Renal cortex interstitium (tissue), 11 donors: ENCODE data around the gene METTL2B. TPM values are rescaled to one million over a fixed set of nuclear protein-coding genes. Genes with fewer than 3 reads are reported as not detected.
"Not testable (repeated sequence)": the region's sequence is repeated elsewhere in the genome, so short reads cannot be mapped to it uniquely, and the experiment has no call there.

Source experiments
- DNase-seq, 11 donors: peaks; one replicate each; pipeline ENCODE4 v3.0.0-alpha.2; 2013; ENCODE audit warnings: low read depth in 9 of 11, low spot score in 4 of 11; ENCODE audit errors: extremely low read depth in 1 of 11
- polyA plus RNA-seq, 3 donors: library from polyadenylated mRNA; unstranded; fragments of 120-200 nt; gene quantifications; one replicate each; pipeline ENCODE4 v1.2.1, GENCODE V29; 2013; ENCODE audit not compliant: insufficient read length in 3 of 3

Gene METTL2B
- polyA plus RNA-seq, 3 donors, result 27.4 to 32.2 (median 29.1) TPM

DNA sequence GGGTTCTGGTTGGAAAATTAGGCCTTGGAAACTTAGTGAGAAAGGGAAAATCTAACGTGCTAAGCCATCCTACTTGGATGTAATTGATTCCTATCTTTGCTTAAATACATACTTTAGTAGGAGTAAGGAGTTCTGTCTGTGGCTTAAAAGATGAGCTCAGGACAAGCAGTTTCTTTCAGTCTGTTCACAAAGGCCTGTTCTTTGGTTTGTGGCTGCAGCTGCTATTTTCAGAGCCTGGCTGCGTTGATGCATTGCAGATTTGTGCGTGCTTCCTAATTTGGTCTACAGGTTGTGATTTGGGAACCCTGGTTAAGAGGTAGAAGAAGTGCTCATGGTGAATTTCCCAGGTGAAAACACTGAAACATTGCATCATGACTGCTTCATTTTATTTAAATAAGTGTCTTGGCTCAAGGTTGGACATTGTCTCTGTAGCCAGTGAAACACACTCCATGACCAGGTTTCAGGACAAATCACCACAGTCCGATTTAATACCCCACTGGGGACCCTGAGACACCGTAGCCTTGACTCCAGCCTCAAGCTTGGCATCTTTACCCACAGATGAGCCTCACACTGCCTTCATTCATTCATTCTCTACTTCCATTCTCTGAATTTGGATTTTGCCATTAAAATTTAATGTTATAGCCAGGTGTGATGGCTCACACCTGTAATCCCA lies 30.9 kb downstream of the METTL2B start:
- not testable (repeated sequence) for DNase-seq

DNA sequence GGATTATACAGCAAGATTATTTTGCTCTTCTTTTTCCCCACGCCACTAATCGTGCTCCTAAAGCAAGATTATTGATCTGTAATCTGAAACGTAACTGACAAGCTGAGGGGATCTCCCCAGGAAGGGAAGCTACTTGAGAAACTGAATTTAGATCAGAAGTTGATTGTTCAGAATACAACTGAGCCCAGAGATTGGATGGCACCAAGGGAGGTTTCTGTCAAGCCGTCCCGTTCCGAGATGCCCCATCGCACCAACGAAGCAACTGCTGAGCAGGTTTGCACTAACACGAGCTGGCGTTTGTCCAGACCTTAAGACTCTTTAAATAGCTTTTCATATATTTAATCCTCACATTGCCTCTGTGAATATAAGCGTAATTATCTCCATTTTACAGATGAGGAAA lies 35.1 kb downstream of the METTL2B start:
- DNase-seq, result not testable (repeated sequence)

DNA sequence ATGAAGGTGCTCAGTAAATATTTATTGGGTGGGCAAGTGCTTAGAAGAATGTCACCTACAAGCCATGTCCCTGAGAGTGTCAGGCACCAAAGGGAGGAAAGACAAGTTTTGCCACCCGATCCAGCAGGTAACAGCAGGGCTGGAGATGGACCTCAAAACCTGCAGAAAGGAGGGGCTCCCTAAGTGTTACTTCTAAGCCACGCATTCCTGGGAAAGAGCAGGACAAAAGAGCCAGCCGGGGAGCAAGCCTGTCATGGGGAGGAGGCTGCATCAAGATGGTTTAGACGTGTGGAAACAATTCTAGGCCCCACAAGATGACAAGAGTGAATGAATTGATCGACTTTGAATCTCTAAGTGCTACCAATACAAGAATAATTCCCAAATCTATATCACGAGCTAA lies 38.7 kb downstream of the METTL2B start:
- DNase-seq, result not testable (repeated sequence)

DNA sequence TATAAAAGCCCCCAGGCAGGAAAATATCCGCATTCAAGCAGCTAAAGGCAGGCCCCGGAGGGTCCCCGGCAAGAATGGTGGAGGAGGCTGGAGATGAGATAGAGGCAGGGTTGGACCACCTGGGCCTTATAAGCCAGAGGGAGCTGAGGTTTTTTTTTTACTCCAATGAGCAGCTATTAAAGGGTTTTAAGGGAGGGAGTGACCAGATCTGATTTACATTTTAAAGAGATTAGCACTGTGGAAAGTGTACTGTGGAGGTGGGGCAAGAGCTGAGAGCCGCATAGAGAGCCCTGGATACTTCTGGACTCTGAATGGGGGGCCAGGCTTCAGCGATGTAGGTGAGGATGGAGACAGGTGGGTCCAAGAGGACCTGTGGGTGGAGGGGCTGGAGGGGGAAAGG lies 40.5 kb downstream of the METTL2B start:
- not testable (repeated sequence) for DNase-seq

DNA sequence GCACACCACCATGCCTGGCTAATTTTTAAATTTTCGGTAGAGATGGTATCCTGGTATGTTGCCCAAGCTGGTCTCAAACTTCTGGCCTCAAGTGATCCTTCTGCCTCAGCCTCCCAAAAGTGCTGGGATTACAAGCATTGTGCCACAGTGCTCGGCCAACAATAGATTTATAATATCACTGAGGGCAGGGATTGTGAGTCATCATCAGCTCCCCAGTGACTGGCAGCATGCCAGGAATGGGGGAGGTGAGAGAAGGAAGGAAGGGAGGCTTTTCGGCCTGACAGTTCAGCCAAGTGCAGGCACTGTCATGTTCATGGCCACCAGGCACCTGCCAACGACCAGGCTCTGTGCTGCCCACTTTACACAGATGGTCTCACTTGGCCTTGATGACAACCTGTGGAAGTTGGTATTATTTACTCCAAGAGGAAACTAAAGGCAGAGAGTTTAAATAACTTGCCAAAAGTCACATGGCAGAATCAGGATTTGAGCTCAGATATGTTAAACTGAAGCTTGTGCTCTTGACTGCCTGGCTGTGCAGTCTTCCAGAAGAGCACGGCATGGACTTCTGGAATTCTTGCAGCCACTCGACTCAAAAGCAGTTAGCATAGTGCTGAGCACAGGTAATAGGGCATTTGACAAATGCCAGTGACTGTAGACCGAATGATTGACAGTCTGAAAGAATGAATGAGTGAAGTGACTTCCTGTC lies 46.8 kb downstream of the METTL2B start:
- not testable (repeated sequence) for DNase-seq

DNA sequence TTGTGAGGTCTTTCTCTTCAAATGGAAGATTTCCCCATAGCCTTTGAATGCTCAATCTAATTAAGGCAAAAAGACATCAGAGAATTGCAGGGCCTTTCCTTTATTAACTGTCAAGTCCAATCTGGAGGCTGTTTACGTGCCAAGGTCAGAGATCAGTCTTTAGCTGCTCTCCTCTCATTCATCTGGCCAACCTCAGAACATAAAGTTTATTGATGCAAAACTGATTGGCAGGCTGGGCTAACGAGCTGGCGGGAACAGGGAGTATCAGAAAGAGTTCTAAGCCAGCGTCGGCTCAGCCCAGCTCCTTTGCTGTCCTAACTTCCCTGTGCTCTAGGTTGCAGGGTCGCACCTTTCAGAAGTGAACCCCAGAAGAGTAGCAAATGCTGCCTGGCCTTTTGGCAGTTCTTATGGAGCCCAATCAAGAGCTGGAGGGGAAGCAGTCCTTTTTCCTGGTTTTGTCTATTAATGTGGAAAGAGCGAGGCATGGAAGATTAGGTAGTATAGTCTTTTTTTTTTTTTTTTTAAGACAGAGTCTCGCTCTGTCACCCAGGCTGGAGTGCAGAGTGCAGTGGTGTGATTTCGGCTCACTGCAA lies 47.5 kb downstream of the METTL2B start:
- DNase-seq, result not testable (repeated sequence)

DNA sequence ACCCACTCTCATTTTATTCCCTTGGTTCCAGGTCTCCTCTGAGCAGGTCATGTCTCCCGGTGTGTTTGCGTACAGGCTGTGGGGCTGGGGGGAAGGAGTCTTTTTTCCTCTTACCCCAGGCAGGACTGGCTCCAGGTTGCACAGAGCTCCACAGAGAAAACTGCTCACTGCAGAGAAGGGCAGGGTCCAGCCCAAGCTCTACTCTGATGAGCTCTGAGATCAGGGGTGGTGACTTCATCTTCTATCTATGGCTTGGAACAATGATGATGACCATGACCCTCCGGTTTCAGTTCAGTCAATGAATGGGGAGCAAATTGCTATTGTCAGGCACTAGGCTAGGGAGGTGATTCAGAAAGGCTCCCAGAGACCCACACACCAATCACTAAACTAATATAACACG lies 49.0 kb downstream of the METTL2B start:
- DNase-seq, result not testable (repeated sequence)

DNA sequence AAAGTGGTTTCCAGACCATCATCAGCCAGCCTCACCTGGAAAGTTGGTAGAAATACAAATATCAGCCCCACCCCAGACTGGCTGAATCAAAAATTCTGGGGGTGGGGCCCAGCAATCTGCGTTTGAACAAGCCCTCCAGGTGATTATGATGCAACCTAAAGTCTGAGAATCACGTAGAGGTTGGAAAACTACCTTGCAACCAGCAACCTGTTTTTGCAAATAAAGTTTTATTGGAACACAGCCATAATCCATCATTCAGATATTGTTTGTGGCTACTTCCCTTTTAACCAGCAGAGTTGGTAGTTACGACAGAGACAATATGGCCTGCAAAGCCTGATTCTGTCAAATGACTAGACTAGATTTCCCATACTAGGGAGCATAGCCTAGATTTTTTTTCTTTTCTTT lies 49.5 kb downstream of the METTL2B start:
- not testable (repeated sequence) for DNase-seq

DNA sequence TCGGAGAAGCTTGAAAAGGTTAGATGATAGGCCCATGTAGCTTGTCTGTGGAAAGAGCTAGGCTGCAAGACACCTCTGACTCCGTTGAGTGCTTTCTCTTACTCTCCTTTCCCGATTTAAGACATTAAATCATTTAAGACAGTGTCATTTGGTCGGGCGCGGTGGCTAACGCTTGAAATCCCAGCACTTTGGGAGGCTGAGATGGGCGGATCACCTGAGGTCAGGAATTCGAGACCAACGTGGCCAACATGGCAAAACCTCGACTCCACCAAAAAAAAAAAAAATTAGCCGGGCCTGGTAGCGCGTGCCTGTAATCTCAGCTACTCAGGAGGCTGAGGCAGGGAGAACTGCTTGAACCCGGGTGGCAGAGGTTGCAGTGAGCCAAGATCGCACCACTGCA lies 52.6 kb downstream of the METTL2B start:
- not testable (repeated sequence) for DNase-seq

DNA sequence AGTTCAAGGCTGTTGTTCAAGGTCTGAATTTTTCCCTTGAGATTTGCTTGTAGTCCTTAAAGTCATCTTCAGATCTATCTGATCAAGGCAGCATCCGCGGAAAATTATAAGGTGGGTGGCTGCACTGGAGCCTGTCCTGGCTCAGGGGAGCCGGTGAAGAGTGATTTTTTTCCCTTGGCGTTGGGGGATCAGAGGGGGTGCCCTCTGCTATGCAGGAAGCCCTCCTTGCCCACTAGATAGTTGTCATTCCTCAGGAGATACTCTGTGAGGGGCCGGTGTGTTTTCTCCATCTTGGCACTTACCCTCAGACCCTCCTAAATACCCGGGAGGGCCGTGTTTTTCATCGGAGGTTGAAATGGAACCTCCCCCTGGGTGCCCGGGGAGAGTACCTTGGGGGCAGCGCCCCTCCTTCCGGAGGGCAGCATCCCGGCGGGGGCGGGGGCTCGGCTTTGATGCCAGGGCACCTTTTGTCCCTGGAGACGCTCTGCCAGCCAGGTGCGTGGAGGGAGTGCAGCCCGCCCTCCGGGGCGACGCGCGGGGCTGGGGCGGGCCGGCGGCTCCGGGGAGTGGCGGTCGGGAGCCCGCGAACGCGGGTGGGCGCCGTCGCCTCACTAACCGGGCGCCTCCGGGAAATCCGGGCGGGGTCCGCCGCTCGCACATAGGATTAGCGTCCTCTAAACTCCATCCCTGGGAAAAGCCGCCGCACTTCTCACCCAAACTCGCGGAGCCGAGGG lies 53.7 kb downstream of the METTL2B start:
- DNase-seq, result not testable (repeated sequence)

DNA sequence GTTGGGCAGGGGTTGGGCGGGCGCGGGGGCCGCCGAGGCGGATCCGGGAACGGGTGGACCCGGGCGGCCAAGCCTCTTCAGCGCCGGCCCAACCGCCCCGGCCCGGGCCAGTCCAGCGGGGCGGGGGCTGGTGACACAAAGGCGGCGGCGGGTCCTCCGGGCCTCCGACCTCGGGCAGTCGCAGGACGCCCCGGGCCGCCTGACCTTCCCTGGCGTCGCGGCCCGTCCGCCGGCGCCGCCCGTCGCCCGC lies 54.2 kb downstream of the METTL2B start:
- no peak for DNase-seq

DNA sequence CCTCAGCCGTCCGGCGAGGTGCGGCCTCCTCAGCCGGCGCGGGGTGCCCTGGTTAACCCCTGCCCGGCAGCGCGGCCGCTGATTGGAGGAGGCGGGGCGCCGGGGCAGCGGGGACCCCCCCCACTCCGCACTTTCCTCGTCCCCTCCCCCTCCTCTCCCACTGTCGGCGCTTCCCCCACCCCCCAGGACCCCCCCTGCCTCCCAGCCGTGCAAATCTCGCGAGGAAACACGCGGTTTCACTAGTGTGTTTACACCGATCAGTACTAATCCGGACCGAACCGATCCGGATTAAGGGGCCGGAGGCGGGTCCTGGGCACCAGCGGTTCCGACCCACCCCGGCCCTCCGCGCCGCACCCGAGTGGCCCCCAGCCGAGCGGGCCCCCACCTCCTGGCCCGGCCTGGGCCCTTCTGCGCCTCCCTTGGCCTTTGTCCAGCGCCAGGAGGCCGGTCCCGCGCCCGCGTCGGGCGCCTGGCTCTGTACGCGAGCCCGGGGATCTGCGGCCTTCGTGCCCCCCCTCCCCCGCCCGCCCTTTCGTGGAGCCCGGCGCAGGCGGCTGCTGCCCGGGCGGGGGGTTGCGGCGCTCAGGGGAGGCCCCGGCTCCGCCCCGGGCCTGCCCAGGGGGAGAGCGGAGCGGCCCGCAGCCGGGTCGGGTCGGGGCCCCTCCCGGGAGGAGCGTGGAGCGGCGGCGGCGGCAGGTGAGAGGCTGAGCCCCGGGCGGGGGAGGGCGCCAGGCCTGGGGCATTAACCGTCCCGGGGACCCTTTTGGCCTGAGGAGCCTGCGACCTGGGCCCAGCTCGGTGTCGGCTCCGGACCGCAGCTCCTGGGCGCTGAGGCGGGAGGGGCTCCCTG lies 54.8 kb downstream of the METTL2B start:
- peak in 9 of 11 donors; percentile 53 to 77 (median 70) for DNase-seq

DNA sequence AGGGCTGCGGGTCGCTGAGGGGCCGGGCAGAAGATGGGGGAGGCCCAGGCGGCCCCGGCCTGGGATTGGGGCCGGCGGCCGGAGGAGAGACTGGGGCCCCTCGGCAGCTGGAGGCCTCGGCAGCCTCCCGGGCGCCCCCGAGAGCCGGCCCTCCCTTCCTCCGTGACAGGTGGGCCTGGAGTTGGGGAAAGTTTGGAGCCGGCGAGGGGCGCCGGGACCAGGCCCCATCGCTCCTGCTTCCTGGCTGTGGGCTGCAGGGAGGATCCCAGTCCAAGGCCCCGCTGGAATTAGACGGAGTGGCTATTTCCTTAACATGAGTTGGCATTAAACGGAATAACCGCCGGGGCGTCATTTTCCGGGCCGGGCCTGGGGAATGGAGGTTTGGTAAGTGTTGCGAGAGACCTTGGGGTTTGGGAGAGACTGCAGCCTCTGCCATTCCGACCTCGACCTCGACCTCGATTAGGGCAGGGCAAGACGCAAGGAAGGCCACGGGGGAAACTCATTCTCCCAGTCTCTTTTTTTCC lies 55.5 kb downstream of the METTL2B start:
- DNase-seq, result not testable (repeated sequence)

DNA sequence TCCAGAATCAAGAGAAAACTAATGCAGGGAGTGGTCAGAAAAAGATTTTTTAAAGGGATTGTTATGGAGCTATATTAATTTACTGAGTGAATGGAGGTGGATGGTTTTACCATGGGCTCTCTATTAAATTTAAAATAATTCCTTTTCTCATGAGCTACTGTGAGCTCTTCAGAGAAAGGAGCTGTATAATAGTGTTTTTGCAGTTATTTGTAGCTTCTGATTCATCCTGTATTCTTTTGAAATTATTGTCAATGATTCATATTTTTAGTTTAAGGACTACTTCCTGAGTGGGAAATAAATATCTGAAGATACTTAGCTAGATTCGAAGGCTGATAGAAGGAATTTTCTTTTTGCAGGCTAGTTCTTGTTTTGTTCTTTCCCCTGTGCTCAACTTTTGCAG lies 56.4 kb downstream of the METTL2B start:
- DNase-seq, result not testable (repeated sequence)

DNA sequence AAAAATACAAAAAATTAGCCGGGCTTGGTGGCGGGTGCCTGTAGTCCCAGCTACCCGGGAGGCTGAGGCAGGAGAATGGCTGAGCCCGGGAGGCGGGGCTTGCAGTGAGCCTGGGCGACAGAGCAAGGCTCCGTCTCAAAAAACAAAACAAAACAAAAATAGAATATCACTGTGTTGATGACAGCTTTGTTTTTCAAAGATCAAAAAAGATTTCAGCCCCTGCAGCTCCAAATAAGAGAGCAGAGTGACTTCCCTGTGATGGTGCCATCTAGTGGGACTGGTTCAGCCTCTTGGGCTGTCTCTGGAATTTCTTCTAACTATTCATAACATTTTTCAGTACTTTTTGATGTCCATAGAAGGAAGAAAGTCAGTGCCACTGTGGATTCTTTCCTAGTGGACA lies 60.9 kb downstream of the METTL2B start:
- not testable (repeated sequence) for DNase-seq

DNA sequence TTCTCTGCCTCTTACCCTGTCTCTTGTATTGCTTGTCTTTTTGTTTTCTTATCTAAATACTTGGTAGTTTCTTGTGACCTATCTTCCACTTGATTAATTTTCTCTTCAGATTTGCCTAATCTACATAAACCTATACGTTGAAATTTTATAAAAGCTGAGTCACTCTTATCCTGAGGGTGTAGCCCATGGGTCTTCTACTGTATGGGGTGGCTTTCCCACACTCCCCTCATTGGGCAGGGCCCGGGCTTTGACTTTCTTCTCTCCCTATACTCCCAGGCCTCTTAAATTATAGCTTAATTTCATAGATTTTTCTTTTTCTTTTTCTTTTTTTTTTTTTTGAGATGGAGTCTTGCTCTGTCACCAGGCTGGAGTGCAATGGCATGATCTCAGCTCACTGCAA lies 66.0 kb downstream of the METTL2B start:
- DNase-seq, result not testable (repeated sequence)

DNA sequence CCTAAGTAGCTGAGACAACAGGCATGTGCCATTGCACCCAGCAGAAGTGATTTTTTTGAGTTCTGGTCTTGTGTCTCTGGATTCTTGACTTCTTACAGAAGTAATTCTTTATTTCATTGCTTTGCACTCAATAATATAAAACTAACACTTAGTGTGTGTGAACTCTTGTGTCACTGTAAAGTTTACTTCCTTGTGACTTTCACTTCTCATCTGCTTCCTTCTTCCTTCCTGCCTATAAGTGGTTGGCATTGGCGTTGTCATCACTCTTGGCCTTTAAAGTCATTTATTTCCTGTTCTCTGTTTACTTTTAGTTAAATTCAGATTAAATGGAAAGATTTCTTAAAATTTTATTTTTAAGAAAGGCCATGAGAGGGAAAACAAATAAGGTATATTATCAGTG lies 66.8 kb downstream of the METTL2B start:
- DNase-seq, result not testable (repeated sequence)

DNA sequence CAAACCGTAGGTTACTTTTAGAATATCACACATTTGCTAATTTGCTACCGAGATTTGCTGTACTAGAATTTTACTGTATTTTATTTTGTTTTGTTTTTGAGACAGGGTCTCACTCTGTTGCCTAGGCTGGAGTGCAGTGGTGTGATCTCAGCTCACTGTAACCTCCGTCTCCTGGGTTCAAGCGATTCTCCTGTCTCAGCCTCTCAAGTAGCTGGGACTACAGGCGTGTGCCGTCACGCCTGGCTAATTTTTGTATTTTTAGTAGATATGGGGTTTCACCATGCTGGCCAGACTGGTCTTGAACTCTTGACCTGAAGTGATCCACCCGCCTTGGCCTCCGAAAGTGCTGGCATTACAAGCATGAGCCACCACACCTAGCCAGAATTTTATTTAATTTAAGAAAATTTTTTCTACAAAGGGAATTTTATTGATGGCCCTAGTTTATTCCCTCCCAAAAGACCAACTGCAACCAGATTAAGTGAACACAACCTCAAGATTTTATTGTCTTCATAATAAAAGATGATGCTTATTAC lies 69.8 kb downstream of the METTL2B start:
- not testable (repeated sequence) for DNase-seq

DNA sequence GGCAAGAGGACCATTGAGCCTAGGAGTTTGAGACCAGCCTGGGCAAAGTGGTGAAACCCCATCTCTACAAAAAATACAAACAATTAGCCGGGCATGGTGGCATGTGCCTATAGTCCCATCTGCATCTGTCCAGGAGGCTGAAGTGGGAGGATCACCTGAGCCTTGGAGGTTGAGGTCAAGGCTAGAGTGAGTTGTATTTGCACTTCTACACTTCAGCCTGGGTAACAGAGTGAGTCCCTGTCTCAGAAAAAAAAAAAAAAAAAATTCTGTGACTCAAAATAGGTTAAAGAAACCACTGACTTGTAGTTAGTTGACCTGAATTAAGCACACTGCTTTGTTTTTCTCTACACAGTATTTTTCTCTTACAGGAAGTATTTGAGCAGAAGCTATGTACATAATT lies 74.4 kb downstream of the METTL2B start:
- no peak for DNase-seq
